ENCODE data around the gene PARD3.

GRCh38 chr10:34475274-34475646 lies 339.8 kb downstream of the PARD3 start:
- TF ChIP-seq E2F4 (CRISPR knock-in tag; IDR thresholded peaks at IDR 0.05; ENCODE audit: borderline replicate concordance, low read depth) (no peak), CTCF (IDR thresholded peaks at IDR 0.05) (no peak), NFYB (CRISPR knock-in tag; conservative IDR thresholded peaks at IDR 0.05; ENCODE audit: low read depth) (no peak), E2F5 (CRISPR knock-in tag; IDR thresholded peaks at IDR 0.05) (no peak), ZNF317 (CRISPR knock-in tag; IDR thresholded peaks at IDR 0.05; ENCODE audit: borderline replicate concordance, low read depth) (no peak), TCF7 (CRISPR knock-in tag; IDR thresholded peaks at IDR 0.05; ENCODE audit: low read depth) (no peak)
